ENCODE results near the gene MOXD1. TPM values are rescaled to one million over a fixed set of nuclear protein-coding genes. Genes with fewer than 3 reads are reported as not detected.

Gene MOXD1
- total and polyA plus RNA-seq, 2 of the 8 experiments (the other 6 are each of a cell fraction or from before 2014, with no cell fraction given): 1.6 to 3.5 TPM

GRCh38 chr6:132400555-132400882 lies 756 bp downstream of the MOXD1 start:
- no peaks in the 10 kb centered on the region for H3K79me2 ChIP-seq (ENCODE audit: control insufficient read depth in 1 of 2, insufficient read depth in 2 of 2, low read length in 2 of 2)
- no peak overlapping the region for H3K23ac ChIP-seq (ENCODE audit: insufficient read length)
- H3K4me2 ChIP-seq (ENCODE audit: insufficient read depth in 1 of 2, low read depth in 2 of 2, low read length in 2 of 2): peak overlapping the region; percentile 79 to 89
- no peaks in the 10 kb centered on the region; a peak in 1 of 4 replicates for H3K9me3 ChIP-seq (ENCODE audit: insufficient read depth in 2 of 2, low read depth in 1 of 2, low read length in 1 of 2)
- H3K4me3 ChIP-seq (ENCODE audit: extremely low read depth in 1 of 4, insufficient read depth in 2 of 4, low read depth in 3 of 4, low read length in 4 of 4): peak overlapping the region; percentile 63 to 79 (median 69)
- no peaks in the 10 kb centered on the region for H3K79me1 ChIP-seq (ENCODE audit: low read depth, low read length)
- no peak overlapping the region for H3K18ac ChIP-seq (ENCODE audit: extremely low read depth, low read length)
- no peak overlapping the region for H3K27ac ChIP-seq (ENCODE audit: low read depth, low read length)
- H3K36me3 ChIP-seq (ENCODE audit: control insufficient read depth in 2 of 4, insufficient read depth in 4 of 4, low read length in 3 of 4): no peaks in the 10 kb centered on the region
- H2BK5ac ChIP-seq (ENCODE audit: low read depth, low read length): no peak overlapping the region
- H2BK12ac ChIP-seq (ENCODE audit: low read depth, low read length): no peak overlapping the region
- no peak overlapping the region for H2BK120ac ChIP-seq (replicated peaks; ENCODE audit: low read depth, low read length)
- H3K9ac ChIP-seq (replicated peaks in 1 of 4; ENCODE audit: extremely low read depth in 1 of 4, low read depth in 3 of 4, low read length in 3 of 4): peak overlapping the region in 1 of 4 experiments; percentile 35; a peak in 2 of 7 replicates
- H2AK5ac ChIP-seq (ENCODE audit: low read depth, low read length): no peak overlapping the region
- peak in 1 of 2 experiments; percentile 64 for DNase-seq (ENCODE audit: low read depth in 1 of 2, low spot score in 2 of 2)
- 0 out of 2 replicates have a peak overlapping the region, but pooled peaks have one; percentile 62 for H2AFZ ChIP-seq (ENCODE audit: low read length)
- H4K8ac ChIP-seq (ENCODE audit: extremely low read depth, insufficient read depth, low read length): no peak overlapping the region
- no peak for TF ChIP-seq SP1 (IDR thresholded peaks at IDR 0.05; ENCODE audit: low read depth, low read length)
- TF ChIP-seq E2F6 (IDR thresholded peaks at IDR 0.05): no peak
- TF ChIP-seq SRF (IDR thresholded peaks at IDR 0.05; ENCODE audit: low read depth, low read length): no peak
- peak; percentile 23; the same call in 1 of the 2 replicates for TF ChIP-seq SUZ12 (IDR thresholded peaks at IDR 0.05; ENCODE audit: low read length)
- TF ChIP-seq KDM4A (IDR thresholded peaks at IDR 0.05; ENCODE audit: low read depth, low read length, severe bottlenecking): no peak
- TF ChIP-seq EP300 (IDR thresholded peaks at IDR 0.05; ENCODE audit: borderline replicate concordance in 1 of 2, low read depth in 2 of 2, low read length in 2 of 2): no peak
- TF ChIP-seq, protein P1, sequence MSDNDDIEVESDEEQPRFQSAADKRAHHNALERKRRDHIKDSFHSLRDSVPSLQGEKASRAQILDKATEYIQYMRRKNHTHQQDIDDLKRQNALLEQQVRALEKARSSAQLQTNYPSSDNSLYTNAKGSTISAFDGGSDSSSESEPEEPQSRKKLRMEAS (IDR thresholded peaks at IDR 0.05): no peak
- no peaks in the 10 kb centered on the region; a peak in 2 of 7 replicates for H3K4me1 ChIP-seq (replicated peaks in 1 of 4; ENCODE audit: control insufficient read depth in 3 of 4, insufficient read depth in 4 of 4, low read length in 3 of 4)
- CTCF ChIA-PET (ENCODE audit: partially characterized antibody): interaction anchor here (1.1 kb wide), 1 partner anchor 22 kb away, joined by 3 read pairs; no protein-coding TSS in a partner anchor
- H2BK20ac ChIP-seq (ENCODE audit: low read length): no peak overlapping the region
- H3K14ac ChIP-seq (ENCODE audit: insufficient read length): no peak overlapping the region
- no peaks in the 10 kb centered on the region for H4K20me1 ChIP-seq (replicated peaks in 1 of 2; ENCODE audit: control insufficient read depth in 1 of 2, insufficient read depth in 2 of 2, low read length in 2 of 2)
- H2BK15ac ChIP-seq (ENCODE audit: low read length): no peak overlapping the region
- H4K5ac ChIP-seq (ENCODE audit: insufficient read length, low read depth, low read length): no peak overlapping the region
- H4K91ac ChIP-seq (replicated peaks; ENCODE audit: insufficient read length, low read length): no peak overlapping the region
- no peak for FAIRE-seq
- H3K23me2 ChIP-seq (ENCODE audit: low read depth, low read length): peaks cover 12% of the 10 kb centered on the region
- H3K27me3 ChIP-seq (replicated peaks in 1 of 4; ENCODE audit: control insufficient read depth in 3 of 4, extremely low read depth in 1 of 4, insufficient read depth in 3 of 4, low read length in 3 of 4): peaks cover 6 to 43% (median 34%) of the 10 kb centered on the region in 4 experiments
- POLR2A ChIA-PET (ENCODE audit: partially characterized antibody): interaction anchor here (1.0 kb wide), 1 partner anchor 8 kb away, joined by 3 read pairs; no protein-coding TSS in a partner anchor
- no peak overlapping the region for H3K56ac ChIP-seq (replicated peaks; ENCODE audit: insufficient read length, low read depth, low read length)
- WGBS, 2 experiments (ENCODE audit: extremely low coverage in 1 of 2, insufficient coverage in 1 of 2, insufficient read length in 1 of 2, insufficient replicate concordance in 2 of 2, low coverage in 1 of 2, low lambda C conversion rate in 2 of 2, missing lambda C conversion rate in 1 of 2): 10% methylated on average over 11 of the region's 11 CpGs; no CpG with 5 or more reads in 1 of the 2 experiments
- no peak overlapping the region for H3K4ac ChIP-seq (replicated peaks; ENCODE audit: insufficient read length, low read depth, low read length)
